ENCODE results near the gene OXER1. TPM values are rescaled to one million over a fixed set of nuclear protein-coding genes. Genes with fewer than 3 reads are reported as not detected.

Gene OXER1
- total and polyA plus RNA-seq, 9 of the 15 experiments (the other 6 are each of a cell fraction or from before 2014, with no cell fraction given) = not detected

DNA sequence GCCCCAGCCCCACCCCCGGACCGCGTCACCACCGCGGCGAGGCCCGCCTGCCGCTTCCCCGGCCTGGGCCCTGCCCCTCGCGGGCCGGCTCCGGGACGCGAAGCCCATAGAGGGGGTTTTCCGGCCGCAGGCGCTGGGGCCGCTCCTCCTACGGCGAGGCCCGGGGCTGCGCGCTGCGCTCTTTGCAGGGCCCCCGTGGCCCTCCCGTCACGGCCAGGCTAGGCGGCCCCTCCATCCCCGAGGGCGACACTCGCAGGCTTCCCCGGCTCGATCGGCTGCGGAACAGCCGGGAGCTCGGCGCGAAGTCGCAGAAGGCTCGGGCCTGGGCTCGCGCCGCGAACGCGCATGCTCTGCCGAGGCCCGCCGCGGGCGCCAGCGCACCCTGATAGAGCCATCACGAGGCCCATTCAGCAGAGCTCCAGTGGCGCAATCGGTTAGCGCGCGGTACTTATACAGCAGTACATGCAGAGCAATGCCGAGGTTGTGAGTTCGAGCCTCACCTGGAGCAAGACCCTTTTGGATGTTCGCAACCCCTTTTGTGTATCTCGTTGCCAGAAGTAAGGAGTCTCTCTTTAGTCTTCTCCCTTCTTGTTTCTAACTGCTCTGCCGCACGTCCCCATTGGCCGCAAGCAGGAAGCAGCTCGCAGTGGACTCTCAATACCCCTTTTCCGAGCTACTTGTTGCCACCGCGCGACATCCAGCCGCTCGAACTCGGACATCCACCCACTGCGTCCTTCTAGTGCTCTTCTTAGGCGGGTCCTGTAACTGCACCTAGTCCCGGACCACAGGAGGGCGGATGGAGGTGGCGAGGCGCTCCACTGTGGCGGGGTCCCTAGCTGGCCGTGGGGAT lies 46.4 kb upstream of the OXER1 start (continued):
- peak; percentile 80 for TF ChIP-seq TEAD4 (IDR thresholded peaks at IDR 0.05; ENCODE audit: low read length)
- no peak for TF ChIP-seq TEAD4 (CRISPR knock-in tag; IDR thresholded peaks at IDR 0.05; ENCODE audit: borderline replicate concordance)
- peak; percentile 93; the same call in 1 of the 2 replicates for TF ChIP-seq E2F1 (CRISPR knock-in tag; IDR thresholded peaks at IDR 0.05)
- TF ChIP-seq NR2F6 (CRISPR knock-in tag; IDR thresholded peaks at IDR 0.05) = no peak
- TF ChIP-seq, protein P1, sequence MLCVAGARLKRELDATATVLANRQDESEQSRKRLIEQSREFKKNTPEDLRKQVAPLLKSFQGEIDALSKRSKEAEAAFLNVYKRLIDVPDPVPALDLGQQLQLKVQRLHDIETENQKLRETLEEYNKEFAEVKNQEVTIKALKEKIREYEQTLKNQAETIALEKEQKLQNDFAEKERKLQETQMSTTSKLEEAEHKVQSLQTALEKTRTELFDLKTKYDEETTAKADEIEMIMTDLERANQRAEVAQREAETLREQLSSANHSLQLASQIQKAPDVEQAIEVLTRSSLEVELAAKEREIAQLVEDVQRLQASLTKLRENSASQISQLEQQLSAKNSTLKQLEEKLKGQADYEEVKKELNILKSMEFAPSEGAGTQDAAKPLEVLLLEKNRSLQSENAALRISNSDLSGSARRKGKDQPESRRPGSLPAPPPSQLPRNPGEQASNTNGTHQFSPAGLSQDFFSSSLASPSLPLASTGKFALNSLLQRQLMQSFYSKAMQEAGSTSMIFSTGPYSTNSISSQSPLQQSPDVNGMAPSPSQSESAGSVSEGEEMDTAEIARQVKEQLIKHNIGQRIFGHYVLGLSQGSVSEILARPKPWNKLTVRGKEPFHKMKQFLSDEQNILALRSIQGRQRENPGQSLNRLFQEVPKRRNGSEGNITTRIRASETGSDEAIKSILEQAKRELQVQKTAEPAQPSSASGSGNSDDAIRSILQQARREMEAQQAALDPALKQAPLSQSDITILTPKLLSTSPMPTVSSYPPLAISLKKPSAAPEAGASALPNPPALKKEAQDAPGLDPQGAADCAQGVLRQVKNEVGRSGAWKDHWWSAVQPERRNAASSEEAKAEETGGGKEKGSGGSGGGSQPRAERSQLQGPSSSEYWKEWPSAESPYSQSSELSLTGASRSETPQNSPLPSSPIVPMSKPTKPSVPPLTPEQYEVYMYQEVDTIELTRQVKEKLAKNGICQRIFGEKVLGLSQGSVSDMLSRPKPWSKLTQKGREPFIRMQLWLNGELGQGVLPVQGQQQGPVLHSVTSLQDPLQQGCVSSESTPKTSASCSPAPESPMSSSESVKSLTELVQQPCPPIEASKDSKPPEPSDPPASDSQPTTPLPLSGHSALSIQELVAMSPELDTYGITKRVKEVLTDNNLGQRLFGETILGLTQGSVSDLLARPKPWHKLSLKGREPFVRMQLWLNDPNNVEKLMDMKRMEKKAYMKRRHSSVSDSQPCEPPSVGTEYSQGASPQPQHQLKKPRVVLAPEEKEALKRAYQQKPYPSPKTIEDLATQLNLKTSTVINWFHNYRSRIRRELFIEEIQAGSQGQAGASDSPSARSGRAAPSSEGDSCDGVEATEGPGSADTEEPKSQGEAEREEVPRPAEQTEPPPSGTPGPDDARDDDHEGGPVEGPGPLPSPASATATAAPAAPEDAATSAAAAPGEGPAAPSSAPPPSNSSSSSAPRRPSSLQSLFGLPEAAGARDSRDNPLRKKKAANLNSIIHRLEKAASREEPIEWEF (CRISPR knock-in tag; IDR thresholded peaks at IDR 0.05) = no peak
- peak; percentile 60 for TF ChIP-seq MEIS2 (IDR thresholded peaks at IDR 0.05; ENCODE audit: partially characterized antibody)
- TF ChIP-seq NCOR1 (IDR thresholded peaks at IDR 0.05) = no peak; the same call in 1 of the 2 replicates
- peak; percentile 69 for TF ChIP-seq ZBTB1 (CRISPR knock-in tag; IDR thresholded peaks at IDR 0.05; ENCODE audit: borderline replicate concordance, low read depth)
- no peak for TF ChIP-seq PTTG1 (tag; IDR thresholded peaks at IDR 0.05; ENCODE audit: low read depth)
- no peak; the same call in 1 of the 2 replicates for TF ChIP-seq ILF3 (IDR thresholded peaks at IDR 0.05; ENCODE audit: borderline replicate concordance)
- no peak for TF ChIP-seq ARHGAP35 (IDR thresholded peaks at IDR 0.05; ENCODE audit: partially characterized antibody)
- no peak for TF ChIP-seq HEY1 (CRISPR knock-in tag; IDR thresholded peaks at IDR 0.05; ENCODE audit: borderline replicate concordance)
- TF ChIP-seq, protein P2, sequence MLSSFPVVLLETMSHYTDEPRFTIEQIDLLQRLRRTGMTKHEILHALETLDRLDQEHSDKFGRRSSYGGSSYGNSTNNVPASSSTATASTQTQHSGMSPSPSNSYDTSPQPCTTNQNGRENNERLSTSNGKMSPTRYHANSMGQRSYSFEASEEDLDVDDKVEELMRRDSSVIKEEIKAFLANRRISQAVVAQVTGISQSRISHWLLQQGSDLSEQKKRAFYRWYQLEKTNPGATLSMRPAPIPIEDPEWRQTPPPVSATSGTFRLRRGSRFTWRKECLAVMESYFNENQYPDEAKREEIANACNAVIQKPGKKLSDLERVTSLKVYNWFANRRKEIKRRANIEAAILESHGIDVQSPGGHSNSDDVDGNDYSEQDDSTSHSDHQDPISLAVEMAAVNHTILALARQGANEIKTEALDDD (IDR thresholded peaks at IDR 0.05) = peak; percentile 41; the same call in 1 of the 2 replicates
- peak in 1 of 2 experiments; percentile 57 for TF ChIP-seq AFF1 (IDR thresholded peaks at IDR 0.05; ENCODE audit: low read depth in 1 of 2, partially characterized antibody in 2 of 2)
- TF ChIP-seq KLF16 (IDR thresholded peaks at IDR 0.05) = no peak
- TF ChIP-seq TFAM (CRISPR knock-in tag; conservative IDR thresholded peaks at IDR 0.05) = no peak
